Mucosa of stomach (tissue), 1 donor: ENCODE data around the gene MED12.

Experiments used
- H3K27me3 ChIP-seq: one replicate; pipeline ENCODE4 v1.7.0; 2013; ENCODE audit warnings: mild to moderate bottlenecking, low read length; ENCODE audit not compliant: control insufficient read depth, insufficient read depth
- H3K36me3 ChIP-seq: one replicate; pipeline ENCODE4 v1.7.0; 2013; ENCODE audit warnings: low read length; ENCODE audit not compliant: control insufficient read depth, insufficient read depth
- H3K4me1 ChIP-seq: one replicate; pipeline ENCODE4 v1.7.0; 2013; ENCODE audit warnings: mild to moderate bottlenecking, low read length; ENCODE audit not compliant: control insufficient read depth, insufficient read depth
- H3K4me3 ChIP-seq: one replicate; pipeline ENCODE4 v1.7.0; 2013; ENCODE audit warnings: low read length
- H3K9ac ChIP-seq: one replicate; pipeline ENCODE4 v1.7.0; 2013; ENCODE audit warnings: mild to moderate bottlenecking, low read length, moderate library complexity
- H3K9me3 ChIP-seq: one replicate; pipeline ENCODE4 v1.7.0; 2013; ENCODE audit warnings: mild to moderate bottlenecking, low read length, moderate library complexity; ENCODE audit not compliant: control insufficient read depth
- donor health status: Pancreatic carcinoma.

The MED12 gene

DNA sequence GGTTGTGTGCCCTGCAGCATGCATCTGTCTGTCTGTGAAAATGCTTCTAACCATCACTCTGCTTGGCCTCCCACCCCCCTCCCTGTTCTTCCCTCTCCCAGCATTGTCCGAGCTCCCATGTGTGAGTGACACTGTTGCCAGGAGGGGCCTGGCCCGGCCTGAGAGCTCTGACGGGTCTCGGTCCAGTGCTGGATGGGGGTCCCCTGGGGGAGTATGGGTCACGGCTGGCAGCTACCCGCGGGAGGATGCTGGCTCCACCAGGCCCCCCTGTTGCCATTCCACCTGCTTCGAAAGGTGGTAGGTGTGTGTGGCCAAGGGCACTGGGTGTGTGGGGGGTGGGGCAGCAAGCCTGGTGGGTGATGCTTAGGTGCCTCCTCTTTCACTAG is 29.9 kb downstream of the MED12 start:
- Histone ChIP-seq H3K36me3 (no peaks in the 10 kb centered on the region), H3K9me3 (no peaks in the 10 kb centered on the region), H3K9ac (no peak overlapping the region), H3K4me3 (no peak overlapping the region), H3K27me3 (no peaks in the 10 kb centered on the region), H3K4me1 (peaks cover 10% of the 10 kb centered on the region)

DNA sequence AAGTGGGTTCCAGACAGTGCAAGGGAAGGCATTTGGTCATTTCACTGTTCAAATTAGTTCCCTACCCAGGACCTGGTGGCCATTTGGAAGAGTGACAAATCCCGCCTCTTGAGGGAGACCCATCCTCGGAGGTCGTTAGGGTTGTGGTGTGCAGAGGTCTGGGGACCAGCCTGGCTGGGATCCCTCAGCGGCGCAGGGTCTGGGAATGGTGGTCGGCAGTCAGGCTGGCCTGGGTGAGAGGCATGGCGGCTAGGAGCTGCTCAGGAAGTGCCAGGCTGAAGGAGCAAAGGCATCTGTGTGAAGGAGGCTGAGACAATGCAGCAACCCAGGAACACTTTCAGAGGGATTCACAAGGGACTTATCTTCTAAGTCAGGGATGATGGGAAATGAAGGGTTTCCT is 33.0 kb downstream of the MED12 start:
- Histone ChIP-seq H3K27me3 (no peaks in the 10 kb centered on the region), H3K4me1 (no peaks in the 10 kb centered on the region)

DNA sequence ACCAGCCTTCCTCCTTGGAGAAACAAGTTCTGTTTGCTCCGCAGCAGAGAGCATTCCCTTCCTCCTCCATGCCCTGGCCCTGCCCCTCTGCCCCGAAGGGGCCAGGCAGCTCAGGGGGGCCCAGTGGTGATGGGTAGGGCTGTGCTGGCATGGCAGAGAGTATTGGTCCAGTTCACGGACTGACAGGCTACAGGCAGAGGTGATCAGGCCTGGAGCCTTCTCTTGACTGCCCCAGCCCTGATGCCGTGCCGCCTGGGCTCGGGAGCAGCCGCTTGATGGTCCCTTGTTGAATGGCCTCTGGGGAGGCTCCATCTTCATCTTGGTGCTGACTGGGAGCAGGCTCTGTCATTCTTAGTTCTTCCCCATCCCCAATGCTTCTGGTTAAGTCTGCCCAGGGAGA is 35.8 kb downstream of the MED12 start:
- H3K4me3 ChIP-seq = no peak overlapping the region
- H3K9ac ChIP-seq = no peak overlapping the region
- H3K9me3 ChIP-seq = no peaks in the 10 kb centered on the region
- H3K4me1 ChIP-seq = no peaks in the 10 kb centered on the region
- H3K36me3 ChIP-seq = no peaks in the 10 kb centered on the region
- H3K27me3 ChIP-seq = no peaks in the 10 kb centered on the region

More for the DNA sequence above, 33.0 kb downstream of the MED12 start:
- H3K9me3 ChIP-seq = no peaks in the 10 kb centered on the region
- no peak overlapping the region for H3K9ac ChIP-seq
- no peak overlapping the region for H3K4me3 ChIP-seq
- H3K36me3 ChIP-seq = no peaks in the 10 kb centered on the region

DNA sequence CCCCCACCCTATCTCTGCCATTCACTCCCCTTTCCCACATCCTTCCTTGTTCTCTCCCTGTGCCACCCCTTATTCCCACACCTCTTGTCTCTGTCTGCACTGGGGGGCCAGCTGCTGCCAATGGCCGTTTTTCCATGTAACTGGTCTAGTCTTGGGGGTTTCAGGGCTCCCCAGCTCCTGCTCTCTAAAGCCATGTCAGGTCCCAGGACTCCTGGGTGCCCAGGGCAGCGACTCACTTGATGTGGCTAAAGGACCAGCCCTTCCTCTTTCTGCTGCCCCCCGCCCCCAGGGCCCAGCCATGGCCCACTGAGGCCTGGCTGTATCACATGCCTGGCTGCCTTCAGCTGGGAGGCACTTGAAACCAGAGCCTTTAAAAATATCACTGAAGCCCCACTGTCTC is 36.2 kb downstream of the MED12 start:
- no peak overlapping the region for H3K4me3 ChIP-seq
- H3K4me1 ChIP-seq = no peaks in the 10 kb centered on the region
- H3K9me3 ChIP-seq = no peaks in the 10 kb centered on the region
- H3K27me3 ChIP-seq = no peaks in the 10 kb centered on the region
- H3K36me3 ChIP-seq = no peaks in the 10 kb centered on the region
- no peak overlapping the region for H3K9ac ChIP-seq

DNA sequence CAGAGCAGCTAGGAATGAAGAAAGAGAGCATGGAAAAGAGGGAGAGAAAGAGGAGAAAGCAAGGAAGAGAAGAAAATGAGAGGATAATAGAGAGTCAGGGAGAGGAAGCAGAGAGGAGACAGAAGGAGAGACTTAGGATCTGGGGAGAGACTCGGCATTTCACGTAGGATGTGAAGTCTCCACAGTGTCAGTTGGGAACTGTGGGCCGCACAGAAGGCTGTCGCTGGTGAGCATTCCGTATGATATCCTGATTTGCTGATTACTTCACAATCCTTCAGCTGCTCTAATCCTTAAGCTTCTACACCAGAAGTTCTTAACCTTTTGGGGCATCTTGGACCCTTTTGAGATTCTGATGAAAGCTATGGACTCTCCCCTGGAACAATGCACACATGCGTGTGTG is 40.2 kb downstream of the MED12 start:
- H3K27me3 ChIP-seq = no peaks in the 10 kb centered on the region
- H3K9me3 ChIP-seq = no peaks in the 10 kb centered on the region
- H3K4me3 ChIP-seq = no peak overlapping the region
- H3K36me3 ChIP-seq = no peaks in the 10 kb centered on the region
- no peak overlapping the region for H3K9ac ChIP-seq
- no peaks in the 10 kb centered on the region for H3K4me1 ChIP-seq

DNA sequence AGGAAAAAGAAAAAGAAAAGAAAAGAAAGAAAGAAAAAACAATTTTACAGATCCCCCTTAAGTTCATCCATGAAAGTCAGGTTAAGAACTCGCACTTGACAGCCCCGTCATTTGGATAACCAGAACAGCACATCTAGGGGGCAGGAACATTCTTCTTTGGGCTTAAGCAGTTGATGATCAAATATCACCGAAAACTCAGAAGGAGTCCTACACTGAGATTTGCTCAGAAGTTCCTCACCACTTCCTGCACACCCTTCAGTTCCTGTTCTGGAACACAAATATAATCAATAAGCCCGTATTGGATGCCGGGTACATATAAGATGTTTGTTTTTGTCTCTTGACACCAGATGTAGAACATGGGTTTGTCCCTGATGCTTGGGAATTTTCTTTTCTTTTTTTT is 40.9 kb downstream of the MED12 start:
- Histone ChIP-seq H3K27me3 (no peaks in the 10 kb centered on the region), H3K36me3 (no peaks in the 10 kb centered on the region), H3K4me1 (no peaks in the 10 kb centered on the region), H3K4me3 (no peak overlapping the region), H3K9ac (no peak overlapping the region), H3K9me3 (no peaks in the 10 kb centered on the region)

DNA sequence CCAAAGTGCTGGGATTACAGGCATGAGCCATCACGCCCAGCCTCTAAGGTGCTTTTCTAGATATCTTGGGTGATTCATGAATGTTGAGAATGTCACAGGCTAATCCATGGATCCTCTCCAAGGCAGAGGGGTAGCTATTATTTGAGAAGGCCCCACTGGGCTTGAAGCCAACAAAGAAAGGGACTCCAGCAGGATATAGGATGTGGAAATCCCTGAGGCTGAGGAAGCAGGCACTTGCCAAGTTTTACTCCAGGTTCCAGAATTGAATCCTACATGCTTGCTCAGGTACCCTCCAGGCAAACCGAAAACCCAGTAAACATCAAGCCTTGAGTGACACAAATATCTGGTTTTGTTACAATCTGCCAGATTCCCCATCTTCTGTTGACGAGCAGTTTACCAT is 42.1 kb downstream of the MED12 start:
- no peaks in the 10 kb centered on the region for H3K4me1 ChIP-seq

DNA sequence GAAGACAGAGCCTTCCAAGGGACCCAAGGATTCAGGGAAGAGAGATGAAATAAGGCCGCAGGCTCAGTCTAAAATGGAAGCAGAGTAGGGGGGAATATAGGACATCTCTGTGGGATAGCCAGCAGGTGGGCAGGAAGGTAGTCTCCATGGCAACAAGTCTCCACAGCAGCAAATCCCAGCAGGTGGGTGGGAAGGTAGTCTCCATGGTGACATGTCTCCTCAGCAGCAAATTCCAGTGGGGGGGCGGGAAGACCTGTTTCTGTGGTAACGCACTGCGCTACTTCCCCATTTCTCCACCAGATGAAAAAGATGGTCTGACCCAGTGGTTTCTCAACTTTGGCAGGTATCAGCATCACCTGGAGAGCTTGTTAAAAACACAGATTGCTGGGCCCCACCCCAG is 44.6 kb downstream of the MED12 start:
- H3K4me3 ChIP-seq = no peak overlapping the region
- no peak overlapping the region for H3K9ac ChIP-seq
- no peaks in the 10 kb centered on the region for H3K9me3 ChIP-seq
- no peaks in the 10 kb centered on the region for H3K36me3 ChIP-seq
- no peaks in the 10 kb centered on the region for H3K4me1 ChIP-seq
- H3K27me3 ChIP-seq = no peaks in the 10 kb centered on the region

More for the DNA sequence above, 42.1 kb downstream of the MED12 start:
- Histone ChIP-seq H3K4me3 (no peak overlapping the region), H3K9me3 (no peaks in the 10 kb centered on the region), H3K9ac (no peak overlapping the region), H3K27me3 (no peaks in the 10 kb centered on the region), H3K36me3 (no peaks in the 10 kb centered on the region)

DNA sequence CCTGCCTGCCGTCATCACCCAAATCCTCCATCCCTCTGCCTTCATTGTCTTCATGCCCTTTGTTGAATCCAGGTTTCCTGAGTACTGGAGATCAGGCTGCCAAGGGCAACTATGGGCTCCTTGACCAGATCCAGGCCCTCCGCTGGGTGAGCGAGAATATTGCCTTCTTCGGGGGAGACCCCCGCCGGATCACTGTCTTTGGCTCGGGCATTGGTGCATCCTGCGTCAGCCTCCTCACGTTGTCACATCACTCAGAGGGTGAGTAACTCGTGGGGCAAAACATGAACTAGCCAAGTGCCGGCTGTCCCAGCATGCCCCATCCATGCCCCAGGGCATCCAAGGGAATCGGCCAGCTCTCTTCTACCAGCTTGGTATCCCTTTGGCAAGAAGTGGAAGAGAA is 45.7 kb downstream of the MED12 start:
- H3K4me3 ChIP-seq = no peak overlapping the region
- H3K27me3 ChIP-seq = no peaks in the 10 kb centered on the region
- no peaks in the 10 kb centered on the region for H3K36me3 ChIP-seq
- H3K9me3 ChIP-seq = no peaks in the 10 kb centered on the region
- H3K4me1 ChIP-seq = no peaks in the 10 kb centered on the region
- H3K9ac ChIP-seq = no peak overlapping the region

DNA sequence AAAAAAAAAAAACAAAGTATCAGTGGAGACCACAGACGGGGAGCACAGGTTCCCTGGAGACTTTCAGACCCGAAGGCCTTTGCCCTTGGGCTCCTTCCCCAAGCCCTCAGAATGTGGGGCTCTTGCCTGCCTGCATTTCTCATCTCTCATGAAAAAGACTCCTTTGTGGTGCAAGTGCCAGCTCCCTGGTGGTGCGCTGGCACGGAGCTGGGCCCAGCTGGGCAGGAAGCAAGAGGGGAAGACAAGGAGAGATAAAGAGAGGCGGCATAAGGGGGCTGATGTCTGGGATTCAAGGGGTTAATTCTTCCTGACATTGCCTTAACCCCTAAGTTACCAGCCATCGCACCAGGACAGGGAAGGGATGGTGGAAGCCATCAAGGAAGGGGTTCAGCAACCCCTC is 48.1 kb downstream of the MED12 start:
- H3K4me3 ChIP-seq = no peak overlapping the region
- H3K4me1 ChIP-seq = no peaks in the 10 kb centered on the region
- H3K9me3 ChIP-seq = no peaks in the 10 kb centered on the region
- H3K36me3 ChIP-seq = no peaks in the 10 kb centered on the region
- H3K27me3 ChIP-seq = no peaks in the 10 kb centered on the region
- no peak overlapping the region for H3K9ac ChIP-seq

DNA sequence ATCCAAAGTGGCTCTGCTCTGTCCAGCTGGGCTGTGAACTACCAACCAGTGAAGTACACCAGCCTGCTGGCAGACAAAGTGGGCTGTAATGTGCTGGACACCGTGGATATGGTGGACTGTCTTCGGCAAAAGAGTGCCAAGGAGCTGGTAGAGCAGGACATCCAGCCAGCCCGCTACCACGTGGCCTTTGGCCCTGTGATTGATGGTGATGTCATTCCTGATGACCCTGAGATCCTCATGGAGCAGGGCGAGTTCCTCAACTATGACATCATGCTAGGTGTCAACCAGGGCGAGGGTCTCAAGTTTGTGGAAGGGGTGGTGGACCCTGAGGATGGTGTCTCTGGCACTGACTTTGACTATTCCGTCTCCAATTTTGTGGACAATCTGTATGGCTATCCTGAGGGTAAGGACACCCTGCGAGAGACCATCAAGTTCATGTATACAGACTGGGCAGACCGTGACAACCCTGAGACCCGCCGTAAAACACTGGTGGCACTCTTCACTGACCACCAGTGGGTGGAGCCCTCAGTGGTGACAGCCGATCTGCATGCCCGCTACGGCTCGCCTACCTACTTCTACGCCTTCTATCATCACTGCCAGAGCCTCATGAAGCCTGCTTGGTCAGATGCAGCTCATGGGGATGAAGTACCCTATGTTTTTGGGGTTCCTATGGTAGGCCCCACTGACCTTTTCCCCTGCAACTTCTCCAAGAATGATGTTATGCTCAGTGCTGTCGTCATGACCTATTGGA is 48.8 kb downstream of the MED12 start:
- Histone ChIP-seq H3K9me3 (no peaks in the 10 kb centered on the region), H3K9ac (no peak overlapping the region), H3K4me1 (no peaks in the 10 kb centered on the region), H3K27me3 (no peaks in the 10 kb centered on the region), H3K36me3 (no peaks in the 10 kb centered on the region), H3K4me3 (no peak overlapping the region)

DNA sequence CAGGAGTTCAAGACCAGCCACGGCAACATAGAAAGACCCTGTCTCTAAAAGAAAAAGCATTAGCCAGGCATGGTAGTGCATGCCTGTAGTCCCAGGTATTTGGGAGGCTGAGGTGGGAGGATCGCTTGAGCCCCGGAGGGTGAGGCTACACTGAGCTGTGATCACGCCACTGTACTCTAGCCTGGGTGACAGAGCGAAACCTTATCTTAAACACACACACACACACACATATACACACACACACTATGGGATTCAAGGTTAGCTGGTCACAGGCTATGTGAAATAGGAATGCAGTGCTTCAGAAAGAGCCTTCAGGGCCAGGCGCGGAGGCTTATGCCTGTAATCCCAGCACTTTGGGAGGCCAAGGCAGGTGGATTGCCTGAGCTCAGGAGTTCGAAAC is 49.7 kb downstream of the MED12 start:
- Histone ChIP-seq H3K27me3 (no peaks in the 10 kb centered on the region), H3K9me3 (no peaks in the 10 kb centered on the region)

DNA sequence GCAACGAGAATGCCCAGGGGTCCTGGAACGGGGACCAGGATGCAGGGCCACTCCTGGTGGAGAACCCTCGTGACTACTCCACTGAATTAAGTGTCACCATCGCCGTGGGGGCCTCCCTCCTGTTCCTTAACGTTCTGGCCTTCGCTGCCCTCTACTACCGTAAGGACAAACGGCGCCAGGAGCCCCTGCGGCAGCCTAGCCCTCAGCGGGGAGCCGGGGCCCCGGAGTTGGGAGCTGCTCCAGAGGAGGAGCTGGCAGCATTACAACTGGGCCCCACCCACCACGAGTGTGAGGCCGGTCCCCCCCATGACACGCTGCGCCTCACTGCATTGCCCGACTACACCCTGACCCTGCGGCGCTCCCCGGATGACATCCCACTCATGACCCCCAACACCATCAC is 51.2 kb downstream of the MED12 start:
- Histone ChIP-seq H3K4me1 (no peaks in the 10 kb centered on the region), H3K9me3 (no peaks in the 10 kb centered on the region), H3K27me3 (no peaks in the 10 kb centered on the region), H3K9ac (no peak overlapping the region), H3K4me3 (no peak overlapping the region), H3K36me3 (no peaks in the 10 kb centered on the region)

More for the DNA sequence above, 49.7 kb downstream of the MED12 start:
- Histone ChIP-seq H3K36me3 (no peaks in the 10 kb centered on the region), H3K4me3 (no peak overlapping the region), H3K9ac (no peak overlapping the region), H3K4me1 (no peaks in the 10 kb centered on the region)
